Activated B cell treated with CpG ODN at 0.5 μM for 24 hours (primary cell): ENCODE measurements around the gene KCNK6. TPM values are rescaled to one million over a fixed set of nuclear protein-coding genes. Genes with fewer than 3 reads are reported as not detected.
A peak's percentile ranks its signal among the peaks of the same experiment; 100 is the strongest.

ENCODE experiments used
- ATAC-seq: fragments of 200-7000 bp; cut with Tn5 transposase; one replicate; pipeline ENCODE4 v1.10.0; 2021; ENCODE audit warnings: low read depth, mild to moderate bottlenecking, moderate library complexity
- CTCF ChIA-PET: fragments of 350-600 bp; sonication (Branson Sonifier 250); formaldehyde crosslinking; loops from one replicate; lab custom pipeline; 2021; ENCODE audit warnings: antibody characterized with exemption; lab: Charles Lee
- POLR2A ChIA-PET: fragments of 350-600 bp; sonication (Branson Sonifier 250); formaldehyde crosslinking; loops from one replicate; lab custom pipeline; 2021; ENCODE audit warnings: antibody characterized with exemption; lab: Charles Lee
- DNase-seq: peaks from one replicate; pipeline ENCODE4 v3.0.0; 2022
- H3K27ac Mint-ChIP-seq: one replicate; pipeline ENCODE4 v1.8.0; 2020; ENCODE audit warnings: mixed read lengths
- H3K27me3 Mint-ChIP-seq: one replicate; pipeline ENCODE4 v1.8.0; 2021; ENCODE audit warnings: mixed read lengths
- H3K36me3 Mint-ChIP-seq: one replicate; pipeline ENCODE4 v1.8.0; 2021; ENCODE audit warnings: low read depth, mixed read lengths
- H3K4me1 Mint-ChIP-seq: one replicate; pipeline ENCODE4 v1.8.0; 2021; ENCODE audit warnings: mixed read lengths
- H3K4me3 Mint-ChIP-seq: one replicate; pipeline ENCODE4 v1.8.0; 2020; ENCODE audit warnings: mild to moderate bottlenecking, mixed read lengths
- H3K9me3 Mint-ChIP-seq: one replicate; pipeline ENCODE4 v1.8.0; 2020; ENCODE audit warnings: mixed read lengths
- intact Hi-C: fragments of 100-400 bp; cut with micrococcal nuclease; formaldehyde crosslinking; loops from one replicate; pipeline ENCODE4 v1.15.1; 2024
- total RNA-seq: library from RNA; stranded (reverse); gene quantifications from 2 replicates; pipeline ENCODE4 v1.2.3, GENCODE V29; 2022
- TF ChIP-seq, protein P1 (sequence below): fragments of 200-600 bp; IDR thresholded peaks from one replicate; pipeline ENCODE4 v1.8.0; 2022; ENCODE audit warnings: antibody characterized with exemption, mild to moderate bottlenecking

The KCNK6 gene
- total RNA-seq, 1 donor from 2014 or later = 4.7 TPM

DNA sequence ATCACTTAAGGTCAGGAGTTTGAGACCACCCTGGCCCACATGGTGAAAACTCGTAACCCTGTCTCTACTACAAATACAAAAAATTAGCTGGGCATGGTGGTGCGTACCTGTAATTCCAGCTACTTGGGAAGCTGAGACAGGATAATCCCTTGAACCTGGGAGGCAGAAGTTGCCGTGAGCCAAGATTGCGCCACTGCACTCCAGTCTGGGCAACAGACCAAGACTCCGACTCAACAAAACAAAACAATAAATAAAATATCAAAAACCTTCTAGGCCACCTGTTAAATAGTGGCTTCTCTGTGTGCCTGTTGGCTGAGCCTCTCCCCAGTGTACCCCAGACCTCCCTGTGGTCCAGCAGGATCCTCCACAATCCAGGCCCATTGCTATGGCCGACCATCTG, 51.4 kb downstream of the KCNK6 start:
- H3K4me1 Mint-ChIP-seq = peaks cover 18% of the 10 kb centered on the region
- no peak overlapping the region for H3K4me3 Mint-ChIP-seq
- peaks cover 2% of the 10 kb centered on the region for H3K27me3 Mint-ChIP-seq
- ChIA-PET POLR2A (interaction anchor here (0.5 kb wide), 1 partner anchor 11 kb away, joined by 3 read pairs; no protein-coding TSS in a partner anchor), CTCF (no interaction called here)
- H3K36me3 Mint-ChIP-seq = peaks cover 10% of the 10 kb centered on the region
- TF ChIP-seq, protein P1, sequence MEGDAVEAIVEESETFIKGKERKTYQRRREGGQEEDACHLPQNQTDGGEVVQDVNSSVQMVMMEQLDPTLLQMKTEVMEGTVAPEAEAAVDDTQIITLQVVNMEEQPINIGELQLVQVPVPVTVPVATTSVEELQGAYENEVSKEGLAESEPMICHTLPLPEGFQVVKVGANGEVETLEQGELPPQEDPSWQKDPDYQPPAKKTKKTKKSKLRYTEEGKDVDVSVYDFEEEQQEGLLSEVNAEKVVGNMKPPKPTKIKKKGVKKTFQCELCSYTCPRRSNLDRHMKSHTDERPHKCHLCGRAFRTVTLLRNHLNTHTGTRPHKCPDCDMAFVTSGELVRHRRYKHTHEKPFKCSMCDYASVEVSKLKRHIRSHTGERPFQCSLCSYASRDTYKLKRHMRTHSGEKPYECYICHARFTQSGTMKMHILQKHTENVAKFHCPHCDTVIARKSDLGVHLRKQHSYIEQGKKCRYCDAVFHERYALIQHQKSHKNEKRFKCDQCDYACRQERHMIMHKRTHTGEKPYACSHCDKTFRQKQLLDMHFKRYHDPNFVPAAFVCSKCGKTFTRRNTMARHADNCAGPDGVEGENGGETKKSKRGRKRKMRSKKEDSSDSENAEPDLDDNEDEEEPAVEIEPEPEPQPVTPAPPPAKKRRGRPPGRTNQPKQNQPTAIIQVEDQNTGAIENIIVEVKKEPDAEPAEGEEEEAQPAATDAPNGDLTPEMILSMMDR = no peak
- no peak for ATAC-seq
- no peak for DNase-seq
- intact Hi-C loops = no loop called here
- H3K9me3 Mint-ChIP-seq = no peaks in the 10 kb centered on the region
- H3K27ac Mint-ChIP-seq = no peak overlapping the region

DNA sequence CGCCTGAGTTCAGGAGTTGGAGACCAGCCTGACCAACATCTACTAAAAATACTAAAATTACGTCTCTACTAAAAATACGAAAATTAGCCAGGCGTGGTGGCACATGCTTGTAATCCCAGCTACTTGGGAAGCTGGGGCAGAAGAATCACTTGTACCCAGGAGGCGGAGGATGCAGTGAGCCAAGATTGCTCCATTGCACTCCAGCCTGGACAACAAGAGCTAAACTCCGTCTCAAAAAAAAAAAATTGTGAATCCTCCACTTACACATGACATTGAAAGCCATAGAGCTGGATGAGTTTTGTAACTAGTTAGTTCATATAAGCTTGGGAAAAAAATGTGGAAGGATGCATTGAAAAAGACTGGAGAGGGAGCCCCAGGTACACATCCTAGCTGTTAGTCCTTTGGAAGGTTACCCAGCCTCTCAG, 54.3 kb downstream of the KCNK6 start:
- Mint-ChIP-seq H3K27me3 (peaks cover under 1% of the 10 kb centered on the region), H3K36me3 (peaks cover 26% of the 10 kb centered on the region), H3K4me1 (peaks cover 25% of the 10 kb centered on the region), H3K27ac (peak overlapping the region; percentile 86), H3K9me3 (no peaks in the 10 kb centered on the region), H3K4me3 (peak overlapping the region; percentile 100)
- POLR2A ChIA-PET = interaction anchor here (0.6 to 5.0 kb wide), 31 partner anchors 9 to 1625 kb away, joined by 3 to 82 read pairs (median 5); partner anchors contain the start of genes CATSPERG, ECH1, EIF3K and FAM98C
- no peak for ATAC-seq
- no peak for DNase-seq
- CTCF ChIA-PET = interaction anchor here (0.9 to 1.7 kb wide), 13 partner anchors 14 to 475 kb away, joined by 3 to 16 read pairs (median 5); partner anchors contain the start of genes CATSPERG, FAM98C and GGN
- TF ChIP-seq, protein P1 = no peak
- intact Hi-C loops = loop anchor here (1.0 kb wide), 13 partner anchors 13 to 556 kb away; partner anchors contain the start of genes CATSPERG, EIF3K, FAM98C and GGN

DNA sequence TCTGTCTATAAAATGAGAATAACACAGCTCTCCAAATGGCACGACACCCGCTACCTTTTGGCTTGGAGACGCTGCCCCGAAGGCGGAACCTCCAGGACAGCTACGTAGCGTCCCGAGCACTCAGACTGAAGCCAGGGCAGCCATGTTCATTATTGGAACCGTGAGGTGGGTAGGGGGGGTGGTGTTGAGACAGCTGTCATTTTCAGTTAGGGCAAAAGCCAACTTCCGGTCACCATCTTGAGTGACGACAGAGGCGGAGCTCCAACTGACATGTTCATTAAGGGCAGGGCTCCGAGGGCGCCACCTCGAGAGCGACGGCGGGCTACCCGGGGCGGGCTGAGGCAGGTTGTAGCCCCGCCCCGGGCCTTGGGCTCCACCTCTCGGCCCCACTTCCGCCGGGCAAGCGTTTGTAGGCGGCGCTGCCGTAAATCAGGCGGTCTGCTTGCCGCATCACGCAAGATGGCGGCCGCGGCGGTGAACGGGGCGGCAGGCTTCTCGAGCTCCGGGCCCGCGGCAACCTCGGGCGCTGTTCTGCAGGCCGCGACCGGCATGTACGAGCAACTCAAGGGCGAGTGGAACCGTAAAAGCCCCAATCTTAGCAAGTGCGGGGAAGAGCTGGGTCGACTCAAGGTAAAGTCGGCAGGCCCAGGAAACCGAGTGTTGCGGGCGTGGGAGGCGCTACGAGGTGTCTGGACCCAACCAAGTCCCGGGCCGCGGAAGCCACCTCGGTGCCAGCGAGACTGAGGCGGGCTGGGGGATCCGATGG, 54.9 kb downstream of the KCNK6 start, which contains the start of gene PSMD8:
TSS of gene PSMD8 (plus strand) at position 240 of the 766 bp plus-strand sequence. CDS start at position 271, 31 bp downstream.
- Mint-ChIP-seq H3K36me3 (peaks cover 32% of the 10 kb centered on the region), H3K4me3 (peak within 1 kb of the TSS; percentile 100), H3K27ac (peak within 1 kb of the TSS; percentile 96), H3K9me3 (no peaks in the 10 kb centered on the region), H3K27me3 (no peaks in the 10 kb centered on the region), H3K4me1 (peaks cover 25% of the 10 kb centered on the region)
- TF ChIP-seq, protein P1 = no peak
- CTCF ChIA-PET = interaction anchor here (0.9 to 1.7 kb wide), 12 partner anchors 13 to 476 kb away, joined by 3 to 16 read pairs (median 6); partner anchors contain the start of genes CATSPERG, FAM98C and GGN
- intact Hi-C loops = loop anchor here (1.0 kb wide), 13 partner anchors 13 to 556 kb away; partner anchors contain the start of genes CATSPERG, EIF3K, FAM98C and GGN
- DNase-seq = peak; percentile 96
- POLR2A ChIA-PET = interaction anchor here (0.6 to 5.0 kb wide), 34 partner anchors 8 to 1625 kb away, joined by 3 to 82 read pairs (median 5); partner anchors contain the start of genes CATSPERG, ECH1, EIF3K and FAM98C
- ATAC-seq = peak; percentile 96

DNA sequence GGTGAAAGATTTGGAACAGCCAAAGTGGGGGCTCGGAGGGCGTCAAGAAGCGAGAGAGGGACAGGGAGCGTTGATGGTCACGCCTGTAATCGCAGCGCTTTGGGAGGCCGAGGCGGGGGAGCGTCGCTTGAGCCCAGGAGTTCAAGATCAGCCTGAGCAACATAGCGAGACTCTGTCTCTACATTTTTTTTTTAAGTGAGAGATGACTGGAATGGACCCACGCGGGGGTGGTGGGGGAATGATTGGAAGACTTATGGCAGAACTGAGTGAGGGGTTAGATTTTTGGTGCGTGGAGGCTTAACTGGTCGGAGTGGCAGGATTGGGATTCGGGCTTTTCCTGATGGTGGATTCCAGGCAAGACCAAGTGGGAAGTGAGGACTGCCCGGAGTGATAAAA, 55.5 kb downstream of the KCNK6 start:
- intact Hi-C loops = no loop called here
- POLR2A ChIA-PET = interaction anchor here (1.0 to 5.0 kb wide), 14 partner anchors 10 to 1061 kb away, joined by 5 to 82 read pairs (median 10); partner anchors contain the start of genes CATSPERG, EIF3K, FAM98C and GGN
- CTCF ChIA-PET = interaction anchor here (1.1 to 1.7 kb wide), 4 partner anchors 15 to 142 kb away, joined by 3 to 14 read pairs (median 4); partner anchors contain the start of gene FAM98C
- peak overlapping the region; percentile 96 for H3K27ac Mint-ChIP-seq
- peaks cover 37% of the 10 kb centered on the region for H3K36me3 Mint-ChIP-seq
- H3K9me3 Mint-ChIP-seq = no peaks in the 10 kb centered on the region
- no peaks in the 10 kb centered on the region for H3K27me3 Mint-ChIP-seq
- DNase-seq (no peak), ATAC-seq (no peak)
- TF ChIP-seq, protein P1 = no peak
- H3K4me1 Mint-ChIP-seq = peaks cover 25% of the 10 kb centered on the region
- peak overlapping the region; percentile 100 for H3K4me3 Mint-ChIP-seq
